ENCODE data around the gene RAB14.

GRCh38 chr9:121239071-121239470 is 37.4 kb upstream of the RAB14 start:
- no peak for TF ChIP-seq CTCF (IDR thresholded peaks at IDR 0.05)
- no peak for TF ChIP-seq POLR2AphosphoS5 (IDR thresholded peaks at IDR 0.05; ENCODE audit: insufficient read depth in 1 of 2, low read depth in 1 of 2)
